Neural cell (in vitro differentiated cells): Measurements from ENCODE around the gene CACNA2D2. TPM values are rescaled to one million over a fixed set of nuclear protein-coding genes. Genes with fewer than 3 reads are reported as not detected.

Experiments
- H2AFZ ChIP-seq: fragments of 200-600, 300-800 bp; sonication (generic), shearing (Covaris generic); 2 replicates; pipeline ENCODE4 v1.6.0; 2014; ENCODE audit warnings: low read depth, mild to moderate bottlenecking, antibody characterized with exemption, low read length, moderate library complexity
- H3F3A ChIP-seq: fragments of 200-600 bp; shearing (Covaris generic); 2 replicates; pipeline ENCODE4 v1.6.1; 2016; ENCODE audit warnings: mild to moderate bottlenecking, moderate library complexity, mixed read lengths, antibody characterized with exemption, low read length; ENCODE audit not compliant: insufficient read depth, poor library complexity, severe bottlenecking
- H3K27ac ChIP-seq: fragments of 200-600, 300-800 bp; sonication (generic), shearing (Covaris generic); 2 replicates; pipeline ENCODE4 v1.5.1; 2014; ENCODE audit warnings: mild to moderate bottlenecking, low read length, moderate library complexity
- H3K27me3 ChIP-seq: fragments of 300-800, 200-600 bp; sonication (generic), shearing (Covaris generic); 2 replicates; pipeline ENCODE4 v1.6.0; 2014; ENCODE audit warnings: mild to moderate bottlenecking, low read depth, low read length, moderate library complexity; ENCODE audit not compliant: insufficient read depth
- H3K36me3 ChIP-seq: fragments of 300-800, 200-600 bp; sonication (generic), shearing (Covaris generic); 2 replicates; pipeline ENCODE4 v1.5.1; 2014; ENCODE audit warnings: mild to moderate bottlenecking, antibody characterized with exemption, low read length, moderate library complexity; ENCODE audit not compliant: insufficient read depth
- H3K4me2 ChIP-seq: fragments of 300-800, 200-600 bp; sonication (generic), shearing (Covaris generic); 2 replicates; pipeline ENCODE4 v1.6.0; 2014; ENCODE audit warnings: mild to moderate bottlenecking, low read length
- H3K4me3 ChIP-seq: fragments of 300-800, 200-600 bp; sonication (generic), shearing (Covaris generic); 2 replicates; pipeline ENCODE4 v1.5.1; 2014; ENCODE audit warnings: mild to moderate bottlenecking, low read length, moderate library complexity
- H3K79me2 ChIP-seq: fragments of 200-600 bp; shearing (Covaris generic); replicated peaks from 2 replicates; pipeline ENCODE4 v1.6.0; 2014; ENCODE audit warnings: mild to moderate bottlenecking, low read length, moderate library complexity; ENCODE audit not compliant: insufficient read depth
- H3K9ac ChIP-seq: fragments of 300-800, 200-600 bp; sonication (generic), shearing (Covaris generic); 2 replicates; pipeline ENCODE4 v1.6.1; 2016; ENCODE audit warnings: mild to moderate bottlenecking, low read length, mixed read lengths
- H3K9me2 ChIP-seq: fragments of 200-600 bp; shearing (Covaris generic); 2 replicates; pipeline ENCODE4 v1.6.1; 2016; ENCODE audit warnings: mild to moderate bottlenecking, low read length, mixed read lengths; ENCODE audit not compliant: insufficient read depth
- H3K9me3 ChIP-seq: fragments of 200-600, 300-800 bp; sonication (generic), shearing (Covaris generic); 2 replicates; pipeline ENCODE4 v1.6.1; 2016; ENCODE audit warnings: mild to moderate bottlenecking, mixed run types, low read length, moderate library complexity, mixed read lengths
- H4K20me1 ChIP-seq: fragments of 200-600 bp; shearing (Covaris generic); 2 replicates; pipeline ENCODE4 v1.6.1; 2016; ENCODE audit warnings: mild to moderate bottlenecking, mixed run types; ENCODE audit not compliant: insufficient read depth
- CTCF ChIP-seq: fragments of 450-650 bp; IDR thresholded peaks from 2 replicates; pipeline ENCODE4 v1.5.1; 2014; ENCODE audit warnings: antibody characterized with exemption, mild to moderate bottlenecking, moderate library complexity; ENCODE audit not compliant: poor library complexity, severe bottlenecking
- EP300 ChIP-seq: fragments of 450-650 bp; conservative IDR thresholded peaks from 2 replicates; pipeline ENCODE4 v1.6.1; 2014; ENCODE audit warnings: antibody characterized with exemption, mild to moderate bottlenecking, moderate library complexity; ENCODE audit not compliant: poor library complexity, severe bottlenecking
- EZH2 ChIP-seq: fragments of 200-600, 300-800 bp; shearing (Covaris generic), sonication (generic); IDR thresholded peaks from 2 replicates; pipeline ENCODE4 v1.6.1; 2014; ENCODE audit warnings: antibody characterized with exemption, low read length, borderline replicate concordance, mild to moderate bottlenecking; ENCODE audit not compliant: insufficient read depth, poor library complexity, severe bottlenecking
- MXI1 ChIP-seq: fragments of 450-650 bp; conservative IDR thresholded peaks from 2 replicates; pipeline ENCODE4 v1.6.1; 2014; ENCODE audit warnings: antibody characterized with exemption, mild to moderate bottlenecking; ENCODE audit not compliant: poor library complexity, severe bottlenecking
- POLR2AphosphoS5 ChIP-seq: IDR thresholded peaks from 2 replicates; pipeline ENCODE4 v1.6.1; 2012
- RAD21 ChIP-seq: fragments of 450-650 bp; conservative IDR thresholded peaks from 2 replicates; pipeline ENCODE4 v1.6.1; 2014; ENCODE audit warnings: antibody characterized with exemption, mild to moderate bottlenecking, moderate library complexity
- REST ChIP-seq: IDR thresholded peaks from 2 replicates; pipeline ENCODE4 v1.6.1; 2012; ENCODE audit warnings: borderline replicate concordance
- SMC3 ChIP-seq: fragments of 450-650 bp; conservative IDR thresholded peaks from 2 replicates; pipeline ENCODE4 v1.6.1; 2014; ENCODE audit warnings: antibody characterized with exemption, mild to moderate bottlenecking, moderate library complexity; ENCODE audit not compliant: poor library complexity
- TAF1 ChIP-seq: IDR thresholded peaks from 2 replicates; pipeline ENCODE4 v1.6.1; 2012; ENCODE audit warnings: low read depth
- polyA plus RNA-seq: library from polyadenylated mRNA; depleted of rRNA; stranded (reverse); fragments of >200 nt; gene quantifications from 2 replicates; pipeline ENCODE4 v1.2.3, GENCODE V29; 2014

Gene CACNA2D2
- polyA plus RNA-seq, 1 donor from 2014 or later = 7.8 TPM

GRCh38 chr3:50412231-50412754, 91.1 kb downstream of the CACNA2D2 start:
- H3K9me3 ChIP-seq = no peaks in the 10 kb centered on the region
- H2AFZ ChIP-seq = no peak overlapping the region
- no peaks in the 10 kb centered on the region for H3K27me3 ChIP-seq
- no peaks in the 10 kb centered on the region for H3F3A ChIP-seq
- H3K27ac ChIP-seq = no peak overlapping the region
- no peaks in the 10 kb centered on the region for H3K79me2 ChIP-seq
- no peak overlapping the region for H3K9ac ChIP-seq
- H3K9me2 ChIP-seq = no peaks in the 10 kb centered on the region
- no peaks in the 10 kb centered on the region for H4K20me1 ChIP-seq
- H3K36me3 ChIP-seq = no peaks in the 10 kb centered on the region
- no peak overlapping the region for H3K4me2 ChIP-seq
- TF ChIP-seq MXI1 (no peak), SMC3 (no peak), EZH2 (no peak), EP300 (no peak)
- H3K4me3 ChIP-seq = no peak overlapping the region

GRCh38 chr3:50411229-50411628, 92.2 kb downstream of the CACNA2D2 start:
- no peaks in the 10 kb centered on the region for H3K9me2 ChIP-seq
- no peaks in the 10 kb centered on the region for H3K27me3 ChIP-seq
- no peaks in the 10 kb centered on the region for H4K20me1 ChIP-seq
- no peak overlapping the region for H3K27ac ChIP-seq
- no peaks in the 10 kb centered on the region for H3K79me2 ChIP-seq
- TF ChIP-seq RAD21 (no peak), SMC3 (no peak), REST (no peak), TAF1 (no peak), EZH2 (no peak), POLR2AphosphoS5 (no peak), MXI1 (no peak), CTCF (no peak), EP300 (no peak)
- H2AFZ ChIP-seq = no peak overlapping the region
- H3K9me3 ChIP-seq = no peaks in the 10 kb centered on the region
- H3K4me3 ChIP-seq = no peak overlapping the region
- H3K9ac ChIP-seq = no peak overlapping the region
- no peak overlapping the region for H3K4me2 ChIP-seq
- no peaks in the 10 kb centered on the region for H3K36me3 ChIP-seq
- no peaks in the 10 kb centered on the region for H3F3A ChIP-seq
